Neural progenitor cell (in vitro differentiated cells): Measurements from ENCODE around the gene DISP3. TPM values are rescaled to one million over a fixed set of nuclear protein-coding genes. Genes with fewer than 3 reads are reported as not detected.

Experiments
- DNase-seq: peaks from one replicate; pipeline ENCODE4 v3.0.0-alpha.2; 2016; ENCODE audit warnings: low spot score
- H2AFZ ChIP-seq: fragments of 200-600 bp; sonication (generic); replicated peaks from 2 replicates; pipeline ENCODE4 v1.6.1; 2016; ENCODE audit warnings: antibody characterized with exemption
- H3F3A ChIP-seq: fragments of 200-600 bp; sonication (generic); 2 replicates; pipeline ENCODE4 v1.6.1; 2016; ENCODE audit warnings: antibody characterized with exemption, low read depth
- H3K27ac ChIP-seq: fragments of 200-600 bp; sonication (generic); 2 replicates; pipeline ENCODE4 v1.5.1; 2016; ENCODE audit warnings: mild to moderate bottlenecking
- H3K27me3 ChIP-seq: fragments of 200-600 bp; sonication (generic); 2 replicates; pipeline ENCODE4 v1.6.1; 2016; ENCODE audit warnings: mild to moderate bottlenecking, moderate library complexity
- H3K36me3 ChIP-seq: fragments of 200-600 bp; sonication (generic); 2 replicates; pipeline ENCODE4 v1.5.1; 2016
- H3K4me1 ChIP-seq: fragments of 200-600 bp; sonication (generic); 2 replicates; pipeline ENCODE4 v1.6.1; 2016; ENCODE audit warnings: mixed run types
- H3K4me2 ChIP-seq: fragments of 200-600 bp; sonication (generic); 2 replicates; pipeline ENCODE4 v1.6.1; 2016
- H3K4me3 ChIP-seq: fragments of 200-600 bp; sonication (generic); 2 replicates; pipeline ENCODE4 v1.5.1; 2016
- H3K79me2 ChIP-seq: fragments of 200-600 bp; sonication (generic); 2 replicates; pipeline ENCODE4 v1.6.1; 2016; ENCODE audit warnings: low read depth
- H3K9ac ChIP-seq: fragments of 200-600 bp; sonication (generic); 2 replicates; pipeline ENCODE4 v1.6.1; 2016
- H3K9me3 ChIP-seq: fragments of 200-600 bp; sonication (generic); 2 replicates; pipeline ENCODE4 v1.5.1; 2016; ENCODE audit warnings: low read depth
- H4K20me1 ChIP-seq: fragments of 200-600 bp; sonication (generic); 2 replicates; pipeline ENCODE4 v1.6.1; 2016; ENCODE audit warnings: low read depth
- H3K27ac Mint-ChIP-seq: 3 replicates; pipeline ENCODE4 v1.8.0; 2021; ENCODE audit warnings: mixed read lengths
- H3K27me3 Mint-ChIP-seq: 2 replicates; pipeline ENCODE4 v1.8.0; 2022; ENCODE audit warnings: low read depth, mild to moderate bottlenecking, inconsistent platforms, moderate library complexity, mixed read lengths; ENCODE audit not compliant: insufficient read depth
- H3K36me3 Mint-ChIP-seq: 3 replicates; pipeline ENCODE4 v1.8.0; 2021; ENCODE audit warnings: mixed read lengths
- H3K4me1 Mint-ChIP-seq: 3 replicates; pipeline ENCODE4 v1.8.0; 2021; ENCODE audit warnings: mixed read lengths
- H3K4me3 Mint-ChIP-seq: 3 replicates; pipeline ENCODE4 v1.8.0; 2021; ENCODE audit warnings: mild to moderate bottlenecking, moderate library complexity, mixed read lengths
- H3K9me3 Mint-ChIP-seq: 3 replicates; pipeline ENCODE4 v1.8.0; 2020; ENCODE audit warnings: mixed read lengths
- EZH2 ChIP-seq: fragments of 200-600 bp; sonication (generic); IDR thresholded peaks from 2 replicates; pipeline ENCODE4 v1.6.1; 2017; ENCODE audit warnings: antibody characterized with exemption, mild to moderate bottlenecking, moderate library complexity
- EZH2phosphoT487 ChIP-seq: fragments of 200-600 bp; sonication (generic); IDR thresholded peaks from 2 replicates; pipeline ENCODE4 v1.6.1; 2017; ENCODE audit warnings: antibody characterized with exemption
- total RNA-seq: library from RNA; depleted of rRNA; stranded (reverse); fragments of >200 nt; gene quantifications from 2 replicates; pipeline ENCODE4 v1.2.3, GENCODE V29; 2015; ENCODE audit warnings: low replicate concordance
- TF ChIP-seq, protein P1 (sequence below): fragments of 200-600 bp; sonication (generic); IDR thresholded peaks from 2 replicates; pipeline ENCODE4 v1.5.1; 2017; ENCODE audit warnings: antibody characterized with exemption, mild to moderate bottlenecking

Gene DISP3
- total RNA-seq, 1 donor from 2014 or later = 2.0 TPM

DNA sequence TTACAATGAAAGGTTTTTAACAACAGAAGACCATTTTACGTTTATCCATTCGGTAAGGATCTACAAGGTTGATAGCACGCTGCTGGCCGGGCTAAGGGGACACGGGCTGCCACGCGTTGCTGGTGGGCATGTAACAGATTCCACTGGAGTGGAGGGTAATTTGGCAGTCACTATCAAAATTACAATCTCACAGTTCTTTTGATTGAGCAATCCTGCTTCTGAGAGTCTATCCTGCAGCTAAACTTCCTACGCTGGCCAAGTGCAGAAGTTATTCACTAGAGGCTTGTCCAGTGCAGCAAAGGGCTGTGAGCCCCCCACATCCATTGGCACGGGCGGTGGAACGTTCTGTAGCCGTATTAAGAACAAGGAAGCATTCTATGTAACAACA lies 61.8 kb downstream of the DISP3 start:
- Histone ChIP-seq H2AFZ (no peak overlapping the region), H3K4me3 (no peak overlapping the region), H3K4me1 (no peaks in the 10 kb centered on the region), H3K36me3 (no peaks in the 10 kb centered on the region), H3K9ac (no peak overlapping the region), H3K79me2 (no peaks in the 10 kb centered on the region), H3K27ac (no peak overlapping the region), H3K4me2 (no peak overlapping the region), H3F3A (no peaks in the 10 kb centered on the region), H3K27me3 (peaks cover 4% of the 10 kb centered on the region), H3K9me3 (no peaks in the 10 kb centered on the region), H4K20me1 (peaks cover 4% of the 10 kb centered on the region)
- no peaks in the 10 kb centered on the region for H3K9me3 Mint-ChIP-seq
- no peak overlapping the region for H3K27ac Mint-ChIP-seq
- no peak overlapping the region for H3K4me3 Mint-ChIP-seq
- H3K36me3 Mint-ChIP-seq = no peaks in the 10 kb centered on the region
- H3K27me3 Mint-ChIP-seq = peaks cover 14% of the 10 kb centered on the region
- peaks cover 5% of the 10 kb centered on the region for H3K4me1 Mint-ChIP-seq
- TF ChIP-seq, protein P1, sequence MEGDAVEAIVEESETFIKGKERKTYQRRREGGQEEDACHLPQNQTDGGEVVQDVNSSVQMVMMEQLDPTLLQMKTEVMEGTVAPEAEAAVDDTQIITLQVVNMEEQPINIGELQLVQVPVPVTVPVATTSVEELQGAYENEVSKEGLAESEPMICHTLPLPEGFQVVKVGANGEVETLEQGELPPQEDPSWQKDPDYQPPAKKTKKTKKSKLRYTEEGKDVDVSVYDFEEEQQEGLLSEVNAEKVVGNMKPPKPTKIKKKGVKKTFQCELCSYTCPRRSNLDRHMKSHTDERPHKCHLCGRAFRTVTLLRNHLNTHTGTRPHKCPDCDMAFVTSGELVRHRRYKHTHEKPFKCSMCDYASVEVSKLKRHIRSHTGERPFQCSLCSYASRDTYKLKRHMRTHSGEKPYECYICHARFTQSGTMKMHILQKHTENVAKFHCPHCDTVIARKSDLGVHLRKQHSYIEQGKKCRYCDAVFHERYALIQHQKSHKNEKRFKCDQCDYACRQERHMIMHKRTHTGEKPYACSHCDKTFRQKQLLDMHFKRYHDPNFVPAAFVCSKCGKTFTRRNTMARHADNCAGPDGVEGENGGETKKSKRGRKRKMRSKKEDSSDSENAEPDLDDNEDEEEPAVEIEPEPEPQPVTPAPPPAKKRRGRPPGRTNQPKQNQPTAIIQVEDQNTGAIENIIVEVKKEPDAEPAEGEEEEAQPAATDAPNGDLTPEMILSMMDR = no peak
- TF ChIP-seq EZH2 (no peak), EZH2phosphoT487 (no peak)
- no peak for DNase-seq

DNA sequence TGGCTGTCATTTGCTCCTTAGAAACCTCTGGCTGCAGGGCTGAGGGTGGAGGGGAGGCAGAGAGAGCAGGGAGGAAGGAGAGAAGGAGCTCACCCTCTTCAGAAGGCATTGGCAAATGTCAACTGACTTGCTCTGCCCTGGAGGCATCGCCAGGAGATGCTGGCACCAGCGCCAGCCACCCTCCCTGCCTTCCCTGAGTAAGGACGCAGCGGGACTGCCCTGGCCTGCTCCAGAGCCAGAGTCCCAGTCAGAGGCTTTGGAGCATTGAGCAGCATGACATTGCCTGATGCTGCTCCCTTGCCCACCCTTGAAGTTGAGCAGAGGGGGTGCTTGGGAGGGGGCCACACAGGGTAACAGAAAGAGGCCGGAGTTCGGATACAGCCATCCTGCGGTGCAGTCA lies 62.3 kb downstream of the DISP3 start:
- no peak overlapping the region for H3K9ac ChIP-seq
- H3K79me2 ChIP-seq = no peaks in the 10 kb centered on the region
- no peaks in the 10 kb centered on the region for H3K4me1 ChIP-seq
- no peaks in the 10 kb centered on the region for H3K36me3 Mint-ChIP-seq
- TF ChIP-seq EZH2phosphoT487 = no peak
- no peak for DNase-seq
- H2AFZ ChIP-seq = no peak overlapping the region
- no peaks in the 10 kb centered on the region for H3F3A ChIP-seq
- peaks cover 4% of the 10 kb centered on the region for H4K20me1 ChIP-seq
- no peak overlapping the region for H3K27ac ChIP-seq
- H3K4me1 Mint-ChIP-seq = peaks cover 5% of the 10 kb centered on the region
- no peaks in the 10 kb centered on the region for H3K9me3 Mint-ChIP-seq
- no peaks in the 10 kb centered on the region for H3K9me3 ChIP-seq
- H3K36me3 ChIP-seq = no peaks in the 10 kb centered on the region
- no peak overlapping the region for H3K27ac Mint-ChIP-seq
- no peak overlapping the region for H3K4me3 Mint-ChIP-seq
- peaks cover 7% of the 10 kb centered on the region for H3K27me3 ChIP-seq
- peaks cover 14% of the 10 kb centered on the region for H3K27me3 Mint-ChIP-seq
- H3K4me2 ChIP-seq = no peak overlapping the region
- no peak overlapping the region for H3K4me3 ChIP-seq

DNA sequence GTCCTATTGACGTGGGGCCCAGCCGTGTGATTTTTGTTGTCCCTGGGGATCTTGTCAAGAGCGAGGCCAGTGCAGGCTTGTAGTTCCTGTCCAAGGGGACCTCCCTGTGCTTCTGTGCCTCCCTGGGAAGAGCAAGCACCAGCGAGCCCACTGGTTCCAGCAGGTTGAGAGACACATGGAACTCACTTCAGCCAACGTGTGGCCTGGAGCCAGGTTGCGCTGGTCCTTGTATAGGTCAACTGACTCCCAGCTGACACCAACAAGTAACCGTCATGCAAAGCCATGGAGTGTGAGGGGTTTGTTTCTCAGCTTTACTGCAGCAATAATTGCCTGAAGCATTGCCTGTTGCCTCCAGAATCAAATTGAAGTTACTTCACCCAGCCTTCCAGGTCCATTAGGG lies 63.0 kb downstream of the DISP3 start:
- peaks cover 5% of the 10 kb centered on the region for H3K4me1 Mint-ChIP-seq
- Histone ChIP-seq H3K4me1 (no peaks in the 10 kb centered on the region), H3F3A (no peaks in the 10 kb centered on the region), H3K27me3 (peaks cover 14% of the 10 kb centered on the region), H3K79me2 (no peaks in the 10 kb centered on the region), H3K4me2 (no peak overlapping the region), H2AFZ (no peak overlapping the region), H3K36me3 (no peaks in the 10 kb centered on the region), H3K9ac (no peak overlapping the region), H3K9me3 (no peaks in the 10 kb centered on the region), H4K20me1 (peaks cover 4% of the 10 kb centered on the region), H3K4me3 (no peak overlapping the region), H3K27ac (no peak overlapping the region)
- DNase-seq = no peak
- no peak overlapping the region for H3K4me3 Mint-ChIP-seq
- no peaks in the 10 kb centered on the region for H3K36me3 Mint-ChIP-seq
- peaks cover 14% of the 10 kb centered on the region for H3K27me3 Mint-ChIP-seq
- TF ChIP-seq EZH2phosphoT487 = no peak
- TF ChIP-seq EZH2 = no peak
- TF ChIP-seq, protein P1 = no peak
- H3K9me3 Mint-ChIP-seq = no peaks in the 10 kb centered on the region
- no peak overlapping the region for H3K27ac Mint-ChIP-seq

DNA sequence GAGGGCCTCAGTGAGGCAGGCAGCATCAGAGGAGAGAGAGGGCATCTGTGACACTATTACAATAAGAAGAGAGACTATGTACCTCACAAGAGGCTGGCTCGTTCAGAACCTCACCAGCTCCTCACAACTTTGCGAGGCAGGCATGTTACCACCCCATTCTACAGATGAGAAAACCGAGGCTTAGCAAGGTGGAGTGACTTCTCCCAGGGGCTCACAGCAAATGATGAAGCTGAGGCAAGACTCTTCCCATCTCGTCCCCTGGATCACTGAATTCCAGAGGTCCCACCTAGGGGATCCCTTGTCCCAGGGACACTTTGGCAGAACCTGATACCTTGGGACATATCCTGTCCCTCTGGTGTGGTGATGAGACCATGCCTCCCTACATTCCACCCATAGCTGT lies 64.4 kb downstream of the DISP3 start:
- Histone ChIP-seq H4K20me1 (peaks cover 7% of the 10 kb centered on the region), H3F3A (no peaks in the 10 kb centered on the region), H3K4me2 (no peak overlapping the region), H3K4me3 (no peak overlapping the region), H3K4me1 (no peaks in the 10 kb centered on the region), H3K9ac (no peak overlapping the region), H3K36me3 (no peaks in the 10 kb centered on the region), H2AFZ (no peak overlapping the region), H3K27me3 (peaks cover 27% of the 10 kb centered on the region), H3K9me3 (no peaks in the 10 kb centered on the region), H3K27ac (no peak overlapping the region), H3K79me2 (no peaks in the 10 kb centered on the region)
- TF ChIP-seq EZH2 (no peak), EZH2phosphoT487 (no peak)
- TF ChIP-seq, protein P1 = no peak
- H3K9me3 Mint-ChIP-seq = no peaks in the 10 kb centered on the region
- no peak for DNase-seq
- H3K27ac Mint-ChIP-seq = no peak overlapping the region
- H3K4me1 Mint-ChIP-seq = peaks cover 3% of the 10 kb centered on the region
- H3K36me3 Mint-ChIP-seq = no peaks in the 10 kb centered on the region
- H3K4me3 Mint-ChIP-seq = peak overlapping the region; percentile 27
- peaks cover 14% of the 10 kb centered on the region for H3K27me3 Mint-ChIP-seq
